Stimulated activated CD4-positive, alpha-beta T cell treated with anti-CD3 and anti-CD28 coated beads, Interleukin-15, amount 100 ng/mL, for 48 hours (primary cell): ENCODE data around the gene CBFA2T3.

Source experiments
- DNase-seq, 2 donors: peaks; one replicate each; pipeline ENCODE4 v3.0.0-alpha.2; 2020; ENCODE audit warnings: low read depth in 2 of 2

CBFA2T3 gene

DNA sequence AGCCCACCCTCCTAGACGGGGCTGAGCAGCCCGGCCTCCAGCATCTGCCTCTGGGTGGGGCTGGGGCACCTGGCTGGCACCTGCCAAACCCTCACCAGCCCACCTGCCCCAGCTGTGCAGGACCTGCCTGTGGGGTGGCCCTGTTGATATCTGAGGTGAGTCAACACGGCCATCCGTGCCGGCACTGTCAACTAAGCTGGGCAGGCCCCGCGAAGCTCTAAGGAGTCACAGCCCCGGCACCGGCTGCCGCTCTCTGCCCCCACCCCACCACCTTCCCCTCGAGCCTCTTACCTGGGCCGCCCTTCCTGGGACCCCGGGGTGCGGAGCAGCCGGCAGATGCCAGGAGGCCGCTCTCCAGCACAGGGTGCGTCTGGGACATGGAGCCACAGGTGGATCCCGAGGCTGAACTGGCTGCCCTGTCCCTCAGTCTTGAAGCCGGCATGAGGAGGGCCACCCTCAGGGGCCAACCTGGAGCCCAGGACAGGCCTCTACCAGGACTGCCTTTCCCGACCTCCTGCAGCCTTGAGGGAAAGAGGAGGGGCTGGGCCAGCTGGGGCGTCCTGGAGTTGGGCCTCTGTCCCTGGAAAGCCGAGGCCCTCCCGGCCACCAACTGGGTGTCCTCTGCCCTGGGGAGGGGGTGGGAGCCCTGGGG is 515 bp downstream of the CBFA2T3 start:
- DNase-seq, result no peak

DNA sequence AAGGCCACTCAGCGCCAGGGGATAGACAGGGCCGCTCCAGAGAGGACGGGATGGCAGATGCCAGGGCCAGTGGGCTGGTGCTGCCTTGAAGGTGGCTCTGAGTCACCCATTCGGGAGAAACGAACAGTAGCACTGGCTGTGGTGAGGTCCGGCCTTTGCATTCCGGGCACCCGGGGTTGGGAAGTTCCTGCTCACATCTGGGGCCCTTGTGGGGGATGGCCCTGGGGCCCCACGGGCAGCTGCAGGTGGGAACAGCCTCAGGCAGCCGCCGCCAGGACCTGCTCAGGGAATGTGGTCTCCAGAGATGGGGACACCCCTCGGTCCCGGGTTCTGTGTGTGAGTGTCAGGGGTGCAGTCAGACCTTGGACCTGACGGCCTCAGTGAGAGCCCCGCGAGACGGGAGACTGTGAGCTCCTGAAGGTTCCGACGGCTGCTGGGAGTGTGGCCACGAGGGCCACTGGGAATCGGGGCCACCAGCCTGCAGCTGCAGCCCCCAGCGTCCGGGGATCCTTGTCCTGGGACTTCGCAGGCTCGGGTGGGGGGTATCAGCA is 1.4 kb downstream of the CBFA2T3 start:
- DNase-seq, result no peak

DNA sequence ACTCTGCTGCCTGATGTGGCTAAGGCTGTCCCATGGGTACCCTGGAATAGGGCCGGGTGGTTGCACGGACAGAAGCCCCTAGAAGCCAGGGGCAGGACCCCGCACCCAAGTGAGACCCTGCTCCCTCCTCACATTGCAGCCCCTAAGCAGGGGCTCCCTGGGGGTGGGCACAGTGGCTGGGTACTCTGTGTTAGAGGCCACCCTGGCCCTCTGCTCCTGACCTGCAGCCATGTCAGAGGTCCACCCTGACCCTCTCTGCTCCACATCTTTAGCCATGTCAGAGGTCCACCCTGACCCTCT is 2.1 kb downstream of the CBFA2T3 start:
- DNase-seq, result no peak

GRCh38 chr16:88974080-88974915 is 2.7 kb downstream of the CBFA2T3 start:
- no peak for DNase-seq

GRCh38 chr16:88973415-88974050 is 3.5 kb downstream of the CBFA2T3 start:
- DNase-seq, result no peak

DNA sequence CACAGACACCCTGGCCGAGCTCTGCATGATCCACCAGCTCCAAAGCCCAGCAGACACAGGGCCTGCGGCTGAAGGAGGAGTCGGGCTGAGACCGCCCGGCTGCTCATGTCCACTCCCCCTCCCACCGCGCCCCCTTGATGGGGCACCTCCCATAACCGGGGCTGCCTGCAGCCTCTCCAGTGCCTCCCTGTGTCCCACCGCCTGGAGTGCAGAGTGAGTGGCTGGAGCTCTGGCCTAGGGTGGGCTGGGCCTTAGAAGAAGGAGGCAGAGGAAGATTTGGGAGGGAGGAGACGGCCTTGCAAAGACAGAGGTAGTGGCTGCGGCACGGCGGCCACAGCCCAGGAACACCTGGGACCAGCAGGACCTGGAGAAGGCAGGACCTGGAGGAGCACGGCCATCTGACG is 4.0 kb downstream of the CBFA2T3 start:
- DNase-seq, result no peak

- DNase-seq, result no peak
Observed at GRCh38 chr16:88972349-88972748, 4.7 kb downstream of the CBFA2T3 start.

- no peak for DNase-seq
Observed at GRCh38 chr16:88971371-88972097, 5.5 kb downstream of the CBFA2T3 start.

GRCh38 chr16:88970539-88971065 is 6.4 kb downstream of the CBFA2T3 start:
- DNase-seq, result no peak

- no peak for DNase-seq
Observed at GRCh38 chr16:88970050-88970449, 7.0 kb downstream of the CBFA2T3 start.

GRCh38 chr16:88969361-88969831 is 7.6 kb downstream of the CBFA2T3 start:
- no peak for DNase-seq

- no peak for DNase-seq
Observed at GRCh38 chr16:88968589-88969280, 8.3 kb downstream of the CBFA2T3 start.

GRCh38 chr16:88967830-88968588 is 9.0 kb downstream of the CBFA2T3 start:
- DNase-seq, result no peak

DNA sequence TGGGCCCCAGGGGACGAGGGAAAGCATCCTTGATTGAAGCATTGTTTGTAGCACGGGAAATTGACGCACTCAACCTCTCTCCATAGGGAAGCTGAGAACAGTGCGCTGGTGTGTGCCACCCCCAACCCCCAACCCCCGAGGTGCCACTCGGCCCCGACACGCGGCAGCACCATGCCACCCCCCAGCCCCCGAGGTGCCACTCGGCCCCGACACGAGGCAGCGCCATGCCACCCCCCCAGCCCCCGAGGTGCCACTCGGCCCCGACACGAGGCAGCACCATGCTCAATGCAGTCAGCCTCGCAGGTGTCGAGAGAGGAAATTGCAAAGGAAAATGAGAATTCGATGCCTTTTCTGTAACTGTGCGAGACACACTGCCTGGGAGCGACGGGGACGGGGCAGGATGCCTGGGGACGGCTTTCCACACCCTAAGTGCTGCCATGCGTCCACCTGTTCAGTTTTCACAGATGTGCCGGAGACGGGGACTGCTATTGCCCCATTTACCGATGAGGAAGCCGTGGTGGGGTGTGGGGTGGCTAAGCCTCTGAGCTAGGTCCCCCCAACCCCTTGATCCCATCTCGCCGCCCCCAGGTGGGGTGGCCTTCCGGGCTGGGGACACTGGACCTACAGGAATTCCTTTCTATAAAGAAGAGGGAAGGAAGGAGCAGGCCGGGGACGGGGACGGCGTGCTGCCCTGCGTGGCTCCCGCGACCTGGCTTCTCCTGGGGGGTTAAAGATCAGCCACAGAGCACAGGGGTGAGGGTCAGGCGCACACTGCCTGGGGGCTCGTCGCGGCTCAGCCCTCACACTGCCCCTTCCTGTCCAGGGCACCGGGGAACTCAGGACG is 9.8 kb downstream of the CBFA2T3 start:
- no peak for DNase-seq

- DNase-seq, result no peak
Observed at GRCh38 chr16:88965826-88966480, 11.1 kb downstream of the CBFA2T3 start.

GRCh38 chr16:88965411-88965810 is 11.6 kb downstream of the CBFA2T3 start:
- no peak for DNase-seq

- DNase-seq, result no peak
Observed at GRCh38 chr16:88964636-88965035, 12.4 kb downstream of the CBFA2T3 start.

- DNase-seq, result no peak
Observed at GRCh38 chr16:88963583-88963982, 13.4 kb downstream of the CBFA2T3 start.
